Measurements from ENCODE around the gene AIMP1. TPM values are rescaled to one million over a fixed set of nuclear protein-coding genes. Genes with fewer than 3 reads are reported as not detected.

The AIMP1 gene
- 32.2 and 34.3 TPM in 2 replicates for total RNA-seq
- long read RNA-seq, transcript AIMP1-202 (7 exons, 2,586 nt) = major isoform, 34 of 53 reads
- long read RNA-seq, partial matches to known transcripts = 3 of 53 reads
- long read RNA-seq, other reads (novel, unspliced or antisense) = 16 of 53 reads

DNA sequence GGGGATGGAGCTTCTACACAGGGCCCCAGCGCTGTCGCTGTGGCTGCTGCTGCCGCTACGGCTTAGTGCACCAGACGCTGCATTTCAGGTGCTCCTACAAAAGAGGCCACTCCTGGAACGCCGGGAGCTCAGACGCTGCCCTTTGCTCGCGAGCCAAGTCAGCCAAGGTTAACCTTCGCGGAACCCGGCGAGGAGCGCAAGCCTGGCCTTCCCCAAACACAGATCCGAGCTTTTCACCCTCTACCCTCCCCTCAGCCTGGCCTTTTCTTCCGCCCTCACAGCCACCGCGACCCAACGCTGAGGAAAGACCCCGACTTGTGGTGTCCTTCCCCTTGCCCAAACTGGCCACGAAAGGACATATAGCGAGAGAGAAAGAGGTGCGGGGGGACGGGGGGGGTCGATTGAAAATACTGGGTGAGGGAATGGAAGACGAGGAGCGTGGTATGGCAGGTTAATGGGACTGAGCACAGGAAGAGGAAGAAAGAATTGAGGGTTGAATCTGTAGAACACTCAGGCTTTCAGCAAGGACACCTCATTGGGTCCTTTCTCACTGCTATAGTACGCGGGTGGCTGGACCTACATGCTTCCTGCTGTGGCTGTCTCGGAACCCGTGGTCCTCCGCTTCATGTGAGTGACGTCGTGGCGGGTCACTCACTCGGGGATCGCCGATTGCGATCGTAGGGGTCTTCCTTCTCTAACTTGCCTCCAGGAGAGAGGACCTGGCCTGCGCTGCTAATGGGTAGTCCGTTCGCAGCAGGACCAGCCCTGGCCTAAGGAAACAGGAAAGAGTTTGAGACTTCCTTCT, at the start of gene AIMP1, which contains the start of gene TBCK:
TSS of gene AIMP1 (plus strand) at position 583 of the 805 bp plus-strand sequence. CDS start 8,460 bp downstream, outside the sequence.
TSS of gene TBCK (minus strand) at position 242 of the 805 bp plus-strand sequence. CDS start 7,249 bp downstream, outside the sequence.
- Mint-ChIP-seq H3K36me3 (ENCODE audit: low read depth) (peaks cover 9% of the 10 kb centered on the region), H3K4me1 (peaks cover 22% of the 10 kb centered on the region), H3K4me3 (no peak within 1 kb of the TSS), H3K27ac (ENCODE audit: unreplicated experiment) (no peak within 1 kb of the TSS), H3K27me3 (ENCODE audit: low read depth) (no peaks in the 10 kb centered on the region), H3K9me3 (no peaks in the 10 kb centered on the region)
- DNase-seq (ENCODE audit: low read depth, low spot score) = peak; percentile 77
- TF ChIP-seq, protein P1, sequence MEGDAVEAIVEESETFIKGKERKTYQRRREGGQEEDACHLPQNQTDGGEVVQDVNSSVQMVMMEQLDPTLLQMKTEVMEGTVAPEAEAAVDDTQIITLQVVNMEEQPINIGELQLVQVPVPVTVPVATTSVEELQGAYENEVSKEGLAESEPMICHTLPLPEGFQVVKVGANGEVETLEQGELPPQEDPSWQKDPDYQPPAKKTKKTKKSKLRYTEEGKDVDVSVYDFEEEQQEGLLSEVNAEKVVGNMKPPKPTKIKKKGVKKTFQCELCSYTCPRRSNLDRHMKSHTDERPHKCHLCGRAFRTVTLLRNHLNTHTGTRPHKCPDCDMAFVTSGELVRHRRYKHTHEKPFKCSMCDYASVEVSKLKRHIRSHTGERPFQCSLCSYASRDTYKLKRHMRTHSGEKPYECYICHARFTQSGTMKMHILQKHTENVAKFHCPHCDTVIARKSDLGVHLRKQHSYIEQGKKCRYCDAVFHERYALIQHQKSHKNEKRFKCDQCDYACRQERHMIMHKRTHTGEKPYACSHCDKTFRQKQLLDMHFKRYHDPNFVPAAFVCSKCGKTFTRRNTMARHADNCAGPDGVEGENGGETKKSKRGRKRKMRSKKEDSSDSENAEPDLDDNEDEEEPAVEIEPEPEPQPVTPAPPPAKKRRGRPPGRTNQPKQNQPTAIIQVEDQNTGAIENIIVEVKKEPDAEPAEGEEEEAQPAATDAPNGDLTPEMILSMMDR (conservative IDR thresholded peaks at IDR 0.05) = no peak

DNA sequence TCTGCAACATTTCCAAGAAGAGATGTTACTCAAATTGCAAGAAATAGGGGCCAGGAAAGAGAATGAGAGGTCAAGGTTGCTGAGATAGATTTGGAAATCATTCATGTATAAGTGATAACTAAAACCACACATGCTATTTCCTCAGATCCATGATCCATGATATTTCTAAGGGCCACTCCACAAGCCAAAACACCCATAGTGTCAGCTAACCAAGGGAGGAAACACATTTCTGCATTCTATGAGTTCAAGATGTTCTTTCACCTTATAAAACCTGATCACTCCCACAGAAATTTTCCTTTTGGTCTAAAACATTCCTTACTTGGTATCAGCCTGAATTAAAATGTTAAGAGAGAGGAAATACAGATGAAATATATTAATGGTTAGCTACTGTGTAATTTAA, 47.6 kb upstream of the AIMP1 start:
- H3K4me3 Mint-ChIP-seq = no peak overlapping the region
- no peak for DNase-seq (ENCODE audit: low read depth, low spot score)
- no peak overlapping the region for H3K27ac Mint-ChIP-seq (ENCODE audit: unreplicated experiment)
- H3K4me1 Mint-ChIP-seq = no peaks in the 10 kb centered on the region
- H3K36me3 Mint-ChIP-seq (ENCODE audit: low read depth) = peaks cover 4% of the 10 kb centered on the region
- TF ChIP-seq, protein P1 (conservative IDR thresholded peaks at IDR 0.05) = no peak
- H3K27me3 Mint-ChIP-seq (ENCODE audit: low read depth) = no peaks in the 10 kb centered on the region
- peaks cover 2% of the 10 kb centered on the region for H3K9me3 Mint-ChIP-seq

DNA sequence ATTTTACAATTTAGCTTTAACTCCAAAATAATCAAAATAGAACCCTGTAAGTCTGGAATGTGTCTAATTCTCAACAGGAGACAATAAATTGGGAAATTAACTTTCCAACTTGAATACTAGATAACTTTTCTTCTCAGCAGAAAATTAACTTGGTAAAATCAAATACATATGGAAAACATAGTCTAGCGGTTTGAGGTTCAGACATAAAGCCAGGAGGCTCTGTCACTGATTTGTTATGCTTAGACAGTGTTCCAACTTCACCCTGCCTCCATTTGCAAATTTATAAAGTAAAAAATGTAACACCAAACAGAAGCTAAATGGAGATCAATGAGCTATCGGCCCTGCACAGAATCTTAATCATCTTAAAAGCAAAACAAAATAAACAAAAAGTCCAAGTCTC, 46.6 kb upstream of the AIMP1 start:
- peaks cover 8% of the 10 kb centered on the region for H3K36me3 Mint-ChIP-seq (ENCODE audit: low read depth)
- H3K27ac Mint-ChIP-seq (ENCODE audit: unreplicated experiment) = no peak overlapping the region
- TF ChIP-seq, protein P1 (conservative IDR thresholded peaks at IDR 0.05) = no peak
- no peaks in the 10 kb centered on the region for H3K4me1 Mint-ChIP-seq
- DNase-seq (ENCODE audit: low read depth, low spot score) = no peak
- no peak overlapping the region for H3K4me3 Mint-ChIP-seq
- no peaks in the 10 kb centered on the region for H3K27me3 Mint-ChIP-seq (ENCODE audit: low read depth)
- H3K9me3 Mint-ChIP-seq = peaks cover 2% of the 10 kb centered on the region

DNA sequence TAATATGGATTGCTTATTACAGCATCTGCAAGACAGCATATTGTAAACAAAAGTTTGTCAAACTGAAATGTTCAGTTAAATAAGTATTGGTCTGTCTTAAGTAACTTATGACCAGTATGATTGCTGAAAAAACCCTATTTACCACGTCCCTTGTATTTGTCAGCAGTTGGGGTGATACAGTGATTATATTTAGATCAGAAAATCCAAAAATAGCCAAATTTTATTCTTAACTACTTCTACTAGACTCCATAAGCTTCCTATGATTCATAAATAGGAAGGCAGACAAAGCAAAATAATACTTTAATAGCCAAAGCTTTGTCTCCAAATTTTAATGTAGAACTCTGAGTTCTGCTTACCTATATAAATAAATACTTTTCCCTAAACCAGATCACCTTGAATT, 45.6 kb upstream of the AIMP1 start:
- H3K27me3 Mint-ChIP-seq (ENCODE audit: low read depth) = no peaks in the 10 kb centered on the region
- H3K9me3 Mint-ChIP-seq = peaks cover 2% of the 10 kb centered on the region
- no peak overlapping the region for H3K27ac Mint-ChIP-seq (ENCODE audit: unreplicated experiment)
- H3K36me3 Mint-ChIP-seq (ENCODE audit: low read depth) = peaks cover 8% of the 10 kb centered on the region
- TF ChIP-seq, protein P1 (conservative IDR thresholded peaks at IDR 0.05) = no peak
- DNase-seq (ENCODE audit: low read depth, low spot score) = no peak
- H3K4me3 Mint-ChIP-seq = no peak overlapping the region
- no peaks in the 10 kb centered on the region for H3K4me1 Mint-ChIP-seq

DNA sequence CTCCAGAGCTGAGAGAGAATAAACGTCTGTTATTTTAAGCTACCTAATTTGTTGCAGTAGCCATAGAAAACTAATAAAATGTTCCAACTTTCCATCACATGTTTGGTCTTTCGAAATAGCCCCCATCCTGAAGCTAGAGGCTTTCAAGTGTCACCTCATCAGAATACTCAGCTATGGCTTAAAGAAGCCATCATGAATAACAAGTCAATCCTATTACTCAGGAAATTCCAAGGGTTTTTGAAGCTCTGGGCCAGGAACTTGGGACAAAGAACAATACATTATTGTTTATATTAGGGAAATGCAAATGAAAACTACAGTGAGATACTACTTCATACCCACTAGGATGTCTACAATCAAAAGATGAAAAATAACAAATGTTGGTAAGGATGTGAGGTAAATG, 42.5 kb upstream of the AIMP1 start:
- no peak for DNase-seq (ENCODE audit: low read depth, low spot score)
- H3K27me3 Mint-ChIP-seq (ENCODE audit: low read depth) = no peaks in the 10 kb centered on the region
- H3K9me3 Mint-ChIP-seq = peaks cover 2% of the 10 kb centered on the region
- no peaks in the 10 kb centered on the region for H3K4me1 Mint-ChIP-seq
- no peak overlapping the region for H3K4me3 Mint-ChIP-seq
- TF ChIP-seq, protein P1 (conservative IDR thresholded peaks at IDR 0.05) = no peak
- H3K27ac Mint-ChIP-seq (ENCODE audit: unreplicated experiment) = no peak overlapping the region
- H3K36me3 Mint-ChIP-seq (ENCODE audit: low read depth) = peaks cover 8% of the 10 kb centered on the region

Measured in neural crest cell (in vitro differentiated cells).